Astrocyte of the cerebellum (primary cell): ENCODE results near the gene CNOT9.
A peak's percentile ranks its signal among the peaks of the same experiment; 100 is the strongest.

ENCODE experiments used
- DNase-seq: peaks from one replicate; pipeline ENCODE4 v3.0.0-alpha.2; 2011; ENCODE audit warnings: low read depth
- H3K4me3 ChIP-seq: 2 replicates; pipeline ENCODE4 v1.5.1; 2011; ENCODE audit warnings: mild to moderate bottlenecking, low read depth, low read length, moderate library complexity
- CTCF ChIP-seq: IDR thresholded peaks from 2 replicates; pipeline ENCODE4 v1.5.1; 2012; ENCODE audit warnings: low read length, low read depth, moderate library complexity, mild to moderate bottlenecking; ENCODE audit errors: missing control alignments
- in situ Hi-C: cut with HindIII; loops from 2 replicates; pipeline ENCODE4 v1.10.0; 2017; ENCODE audit warnings: low sequenced_read_pairs

Gene CNOT9

DNA sequence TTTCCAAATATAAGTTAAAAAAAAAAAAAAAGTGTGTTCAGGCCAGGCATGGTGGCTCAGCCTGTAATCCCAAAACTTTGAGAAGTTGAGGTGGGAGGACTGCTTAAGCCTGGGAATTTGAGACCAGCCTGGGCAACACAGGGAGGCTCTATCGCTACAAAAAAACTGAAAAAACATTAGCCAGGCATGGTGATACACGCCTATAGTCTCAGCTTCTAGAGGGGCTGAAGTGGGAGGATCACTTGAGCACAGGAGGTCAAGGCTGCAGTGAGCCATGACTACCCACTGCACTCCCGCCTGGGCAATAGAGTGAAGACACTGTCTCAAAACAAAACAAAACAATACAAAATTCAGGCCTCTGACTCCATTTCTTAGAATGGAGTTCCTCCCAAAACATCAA, 9.7 kb upstream of the CNOT9 start:
- DNase-seq, result no peak
- in situ Hi-C loops, result no loop called here
- H3K4me3 ChIP-seq, result no peak overlapping the region
- TF ChIP-seq CTCF, result no peak

DNA sequence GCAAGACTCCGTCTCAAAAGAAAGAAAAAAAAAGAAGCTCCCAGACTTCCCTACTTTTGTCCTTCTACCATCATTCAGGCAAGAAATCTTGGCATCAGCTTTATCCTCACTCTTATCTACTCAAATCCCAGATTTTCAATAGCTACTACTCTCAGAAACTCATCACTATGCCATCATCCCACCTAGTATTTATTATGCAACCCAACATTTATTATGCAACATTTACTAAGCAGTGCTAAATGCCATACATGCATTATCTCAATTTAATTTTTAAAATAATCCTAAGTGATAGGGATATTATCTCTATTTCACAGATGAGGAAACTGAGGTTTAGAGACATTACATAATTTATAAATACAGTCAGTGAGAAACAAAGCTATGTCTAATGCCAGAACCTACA, 4.6 kb upstream of the CNOT9 start:
- no peak overlapping the region for H3K4me3 ChIP-seq
- in situ Hi-C loops, result no loop called here
- TF ChIP-seq CTCF, result no peak
- no peak for DNase-seq

GRCh38 chr2:218566296-218566695, 2.3 kb upstream of the CNOT9 start:
- in situ Hi-C loops, result loop anchor here (5.0 kb wide), 1 partner anchor 84 kb away; no protein-coding TSS in a partner anchor
- TF ChIP-seq CTCF, result no peak
- no peak overlapping the region for H3K4me3 ChIP-seq
- no peak for DNase-seq

GRCh38 chr2:218567797-218568189, 846 bp upstream of the CNOT9 start:
- H3K4me3 ChIP-seq, result peak overlapping the region; percentile 81
- TF ChIP-seq CTCF, result no peak
- no peak for DNase-seq
- in situ Hi-C loops, result loop anchor here (5.0 kb wide), 1 partner anchor 85 kb away; no protein-coding TSS in a partner anchor

- peak; percentile 64 for DNase-seq
- in situ Hi-C loops, result loop anchor here (5.0 kb wide), 1 partner anchor 87 kb away; no protein-coding TSS in a partner anchor
- H3K4me3 ChIP-seq, result peak overlapping the region; percentile 81
- TF ChIP-seq CTCF, result no peak
These were observed 396 bp downstream of the CNOT9 start for GRCh38 chr2:218569038-218569431.

DNA sequence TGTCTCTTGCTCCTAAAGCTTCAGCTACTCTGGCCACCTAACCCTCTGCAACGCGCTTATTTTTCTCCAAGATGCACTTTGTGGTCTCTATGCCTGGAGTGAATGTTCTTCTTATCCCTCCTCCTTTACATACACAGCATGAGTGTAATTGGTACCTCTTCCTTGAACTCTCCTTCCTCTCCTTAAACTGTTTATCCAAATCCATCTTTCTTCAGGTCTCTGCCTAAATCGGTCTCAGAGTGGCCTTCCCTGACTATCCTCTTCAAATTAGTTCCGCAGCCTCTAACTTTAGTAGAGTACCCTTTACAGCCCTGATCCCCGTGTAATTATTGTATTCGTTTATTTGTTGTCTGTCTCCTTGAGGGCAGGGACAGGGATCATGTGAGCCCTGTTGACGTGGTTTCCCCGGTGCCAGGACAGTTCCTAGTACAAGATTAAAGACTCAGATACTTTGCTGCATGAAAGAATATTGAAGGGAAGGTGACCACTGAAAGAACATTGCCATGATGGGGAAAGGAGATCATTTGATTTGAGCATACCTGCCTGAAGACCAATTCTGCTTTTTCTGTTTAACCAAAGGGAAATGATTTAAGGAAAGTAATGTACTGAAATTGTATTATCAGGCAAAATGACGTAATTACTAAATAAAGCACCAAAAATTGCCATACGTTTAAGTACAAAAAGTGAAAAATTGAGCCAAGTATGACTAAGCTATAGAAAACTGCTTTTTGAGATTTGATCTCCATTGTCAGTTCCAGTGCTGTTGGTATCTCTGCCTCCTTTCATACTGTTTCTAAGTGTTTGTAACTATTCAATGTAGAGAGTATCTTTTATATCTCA, 1.2 kb downstream of the CNOT9 start:
- TF ChIP-seq CTCF, result no peak
- H3K4me3 ChIP-seq, result peak overlapping the region; percentile 81
- in situ Hi-C loops, result loop anchor here (5.0 kb wide), 2 partner anchors 87 to 88 kb away; partner anchors contain the start of genes BCS1L and ZNF142
- no peak for DNase-seq
